ENCODE results near the gene CNTNAP2. TPM values are rescaled to one million over a fixed set of nuclear protein-coding genes. Genes with fewer than 3 reads are reported as not detected.

CNTNAP2 gene
- total RNA-seq, 1 experiment from 2014 or later = 64.5 TPM

GRCh38 chr7:148230883-148231282, 2114.3 kb downstream of the CNTNAP2 start:
- Histone ChIP-seq H4K20me1 (ENCODE audit: control insufficient read depth, insufficient read depth, insufficient read length) (no peaks in the 10 kb centered on the region), H3K27me3 (ENCODE audit: insufficient read depth, low read length) (no peaks in the 10 kb centered on the region), H4K8ac (replicated peaks; ENCODE audit: insufficient read length, low read depth, low read length) (no peak overlapping the region), H2AFZ (ENCODE audit: low read length) (no peak overlapping the region), H3K14ac (ENCODE audit: insufficient read depth, low read length) (no peak overlapping the region), H2BK5ac (ENCODE audit: insufficient read length, low read length) (no peak overlapping the region), H3K9ac (ENCODE audit: extremely low read depth, insufficient read length, low read length) (no peak overlapping the region), H3K4ac (ENCODE audit: low read depth, low read length) (no peak overlapping the region), H3T11ph (ENCODE audit: low read length) (no peak overlapping the region), H2BK20ac (ENCODE audit: low read depth, low read length, poor library complexity, severe bottlenecking) (no peak overlapping the region), H2BK12ac (ENCODE audit: insufficient read length, low read depth, low read length) (no peak overlapping the region), H3K23ac (ENCODE audit: insufficient read length, low read depth, low read length) (no peak overlapping the region), H3K9me3 (ENCODE audit: control insufficient read depth, low read depth, low read length) (no peaks in the 10 kb centered on the region), H2BK120ac (ENCODE audit: low read depth, low read length, poor library complexity, severe bottlenecking) (no peak overlapping the region), H3K18ac (ENCODE audit: insufficient read length, low read depth, low read length) (no peak overlapping the region), H3K79me1 (ENCODE audit: insufficient read depth, low read depth, low read length, poor library complexity, severe bottlenecking) (no peaks in the 10 kb centered on the region), H3K4me1 (ENCODE audit: insufficient read depth, low read length) (no peaks in the 10 kb centered on the region), H3K56ac (ENCODE audit: insufficient read length, low read depth, low read length) (no peak overlapping the region), H4K5ac (ENCODE audit: insufficient read length, low read depth, low read length) (no peak overlapping the region), H3K23me2 (ENCODE audit: insufficient read length, low read depth, low read length, poor library complexity, severe bottlenecking) (no peaks in the 10 kb centered on the region), H3K4me2 (ENCODE audit: insufficient read depth, insufficient read length, low read length) (no peak overlapping the region), H2AK5ac (ENCODE audit: insufficient read length, low read length) (no peak overlapping the region), H3K79me2 (ENCODE audit: insufficient read depth, low read length) (no peaks in the 10 kb centered on the region), H4K91ac (ENCODE audit: insufficient read length, low read depth, low read length) (no peak overlapping the region), H2BK15ac (ENCODE audit: low read depth, low read length) (no peak overlapping the region), H3K27ac (ENCODE audit: insufficient read length, low read depth, low read length) (no peak overlapping the region)
- H3K4me3 Mint-ChIP-seq = no peak overlapping the region
- TF ChIP-seq, protein P1, sequence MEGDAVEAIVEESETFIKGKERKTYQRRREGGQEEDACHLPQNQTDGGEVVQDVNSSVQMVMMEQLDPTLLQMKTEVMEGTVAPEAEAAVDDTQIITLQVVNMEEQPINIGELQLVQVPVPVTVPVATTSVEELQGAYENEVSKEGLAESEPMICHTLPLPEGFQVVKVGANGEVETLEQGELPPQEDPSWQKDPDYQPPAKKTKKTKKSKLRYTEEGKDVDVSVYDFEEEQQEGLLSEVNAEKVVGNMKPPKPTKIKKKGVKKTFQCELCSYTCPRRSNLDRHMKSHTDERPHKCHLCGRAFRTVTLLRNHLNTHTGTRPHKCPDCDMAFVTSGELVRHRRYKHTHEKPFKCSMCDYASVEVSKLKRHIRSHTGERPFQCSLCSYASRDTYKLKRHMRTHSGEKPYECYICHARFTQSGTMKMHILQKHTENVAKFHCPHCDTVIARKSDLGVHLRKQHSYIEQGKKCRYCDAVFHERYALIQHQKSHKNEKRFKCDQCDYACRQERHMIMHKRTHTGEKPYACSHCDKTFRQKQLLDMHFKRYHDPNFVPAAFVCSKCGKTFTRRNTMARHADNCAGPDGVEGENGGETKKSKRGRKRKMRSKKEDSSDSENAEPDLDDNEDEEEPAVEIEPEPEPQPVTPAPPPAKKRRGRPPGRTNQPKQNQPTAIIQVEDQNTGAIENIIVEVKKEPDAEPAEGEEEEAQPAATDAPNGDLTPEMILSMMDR (conservative IDR thresholded peaks at IDR 0.05) = no peak
- H3K4me1 Mint-ChIP-seq = peaks cover 7 to 8% of the 10 kb centered on the region in 2 experiments
- no peaks in the 10 kb centered on the region for H3K36me3 Mint-ChIP-seq (ENCODE audit: insufficient read depth in 1 of 3, low read depth in 3 of 3)
- H3K27ac Mint-ChIP-seq = no peak overlapping the region
- no CpG with 5 or more reads among the region's 4 CpGs for WGBS (ENCODE audit: extremely low coverage, insufficient read length, low lambda C conversion rate)
- H3K9me3 Mint-ChIP-seq = peaks cover under 1 to 4% of the 10 kb centered on the region in 2 experiments; a peak in 2 of 5 replicates
- DNase-seq = no peak
- H3K27me3 Mint-ChIP-seq (ENCODE audit: low read depth) = no peaks in the 10 kb centered on the region; the same call in 1 of the 2 replicates
